HG02610 (cell line): ENCODE data around the gene B3GNT9.

Source experiments
- ATAC-seq: cut with Tn5 transposase; IDR thresholded peaks from one replicate; pipeline ENCODE4 v1.9.1; 2021; ENCODE audit warnings: mild to moderate bottlenecking, moderate library complexity; ENCODE audit not compliant: unreplicated experiment

B3GNT9 gene

GRCh38 chr16:67185651-67186134 is 34.9 kb upstream of the B3GNT9 start:
- no peak for ATAC-seq

GRCh38 chr16:67184995-67185650 is 34.3 kb upstream of the B3GNT9 start:
- no peak for ATAC-seq

- ATAC-seq, result no peak
These were observed 33.7 kb upstream of the B3GNT9 start for GRCh38 chr16:67184453-67184994.

- ATAC-seq, result peak; percentile 95
These were observed 33.0 kb upstream of the B3GNT9 start, which contains the start of gene MATCAP1 for GRCh38 chr16:67183627-67184452. Gene MATCAP1 (minus strand): TSS chr16:67183963. CDS start chr16:67180610, 3,353 bp downstream.

- ATAC-seq, result no peak
These were observed 32.5 kb upstream of the B3GNT9 start for GRCh38 chr16:67183284-67183626.

- no peak for ATAC-seq
These were observed 31.5 kb upstream of the B3GNT9 start for GRCh38 chr16:67182288-67182687.

- no peak for ATAC-seq
These were observed 30.5 kb upstream of the B3GNT9 start for GRCh38 chr16:67181346-67181745.

- no peak for ATAC-seq
These were observed 29.4 kb upstream of the B3GNT9 start for GRCh38 chr16:67180166-67180565.

GRCh38 chr16:67179421-67180080 is 28.8 kb upstream of the B3GNT9 start:
- no peak for ATAC-seq

GRCh38 chr16:67177743-67178699 is 27.2 kb upstream of the B3GNT9 start:
- ATAC-seq, result no peak

- ATAC-seq, result no peak
These were observed 25.9 kb upstream of the B3GNT9 start for GRCh38 chr16:67176662-67177061.

GRCh38 chr16:67174706-67175231 is 24.0 kb upstream of the B3GNT9 start:
- no peak for ATAC-seq

- ATAC-seq, result peak; percentile 27
These were observed 23.3 kb upstream of the B3GNT9 start for GRCh38 chr16:67173808-67174705.

- ATAC-seq, result no peak
These were observed 22.5 kb upstream of the B3GNT9 start for GRCh38 chr16:67173323-67173722.

- no peak for ATAC-seq
These were observed 20.3 kb upstream of the B3GNT9 start for GRCh38 chr16:67170949-67171649.

GRCh38 chr16:67170168-67170948 is 19.6 kb upstream of the B3GNT9 start, which contains the start of gene NOL3:
Gene NOL3 (plus strand): TSS chr16:67170538.
- peak; percentile 37 for ATAC-seq

GRCh38 chr16:67169642-67170167 is 18.9 kb upstream of the B3GNT9 start:
- no peak for ATAC-seq
